ENCODE measurements around the gene IPO11.

DNA sequence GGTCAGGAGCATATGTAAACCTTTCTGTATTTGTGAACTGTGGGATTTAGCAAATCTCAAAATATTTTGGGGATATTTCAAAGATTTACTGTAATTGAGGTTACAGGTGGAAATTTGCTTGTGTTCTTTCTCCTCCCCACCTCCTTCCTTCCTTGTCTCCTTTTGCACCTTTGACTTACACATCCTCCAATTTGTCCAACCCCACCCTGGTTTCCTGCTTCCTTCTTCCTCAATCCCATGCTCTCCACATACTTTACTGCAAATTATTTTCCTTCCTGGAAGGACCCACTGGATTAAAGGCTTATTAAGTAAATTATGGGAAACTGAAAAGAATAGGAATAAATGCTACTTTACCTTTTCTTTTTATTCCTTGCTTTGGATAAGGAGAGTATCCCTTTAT lies 91.6 kb downstream of the IPO11 start:
- TF ChIP-seq CTCF (IDR thresholded peaks at IDR 0.05; ENCODE audit: low read length) (no peak), EZH2 (IDR thresholded peaks at IDR 0.05; ENCODE audit: borderline replicate concordance, low read length) (no peak)

Measured in OCI-LY1 (cell line).